ENCODE results near the gene GNB1L.

The GNB1L gene

GRCh38 chr22:19892257-19892879 is 37.7 kb upstream of the GNB1L start:
- peak; percentile 21 for ATAC-seq

GRCh38 chr22:19891317-19892256 is 36.9 kb upstream of the GNB1L start:
- ATAC-seq = peak; percentile 87
- TF ChIP-seq PATZ1 (CRISPR knock-in tag; IDR thresholded peaks at IDR 0.05; ENCODE audit: borderline replicate concordance) (peak; percentile 19; the same call in 1 of the 2 replicates), ESRRG (CRISPR knock-in tag; IDR thresholded peaks at IDR 0.05) (no peak), TCF4 (CRISPR knock-in tag; IDR thresholded peaks at IDR 0.05; ENCODE audit: borderline replicate concordance) (peak; percentile 74; the same call in 1 of the 2 replicates)

More at GRCh38 chr22:19892257-19892879, 37.7 kb upstream of the GNB1L start:
- TF ChIP-seq ESRRG (CRISPR knock-in tag; IDR thresholded peaks at IDR 0.05) (no peak), ARNTL (CRISPR knock-in tag; IDR thresholded peaks at IDR 0.05; ENCODE audit: borderline replicate concordance, low read depth) (no peak), CSRNP3 (CRISPR knock-in tag; IDR thresholded peaks at IDR 0.05) (no peak), ZNF70 (CRISPR knock-in tag; IDR thresholded peaks at IDR 0.05) (no peak)

GRCh38 chr22:19890502-19891316 is 36.0 kb upstream of the GNB1L start:
- no peak for TF ChIP-seq PATZ1 (CRISPR knock-in tag; IDR thresholded peaks at IDR 0.05; ENCODE audit: borderline replicate concordance)
- no peak for ATAC-seq

GRCh38 chr22:19889951-19890350 is 35.3 kb upstream of the GNB1L start:
- TF ChIP-seq ZFP3 (CRISPR knock-in tag; IDR thresholded peaks at IDR 0.05) (no peak), SNAI2 (CRISPR knock-in tag; IDR thresholded peaks at IDR 0.05) (no peak), POU6F1 (CRISPR knock-in tag; IDR thresholded peaks at IDR 0.05; ENCODE audit: borderline replicate concordance, low read depth) (no peak), ESRRG (CRISPR knock-in tag; IDR thresholded peaks at IDR 0.05) (no peak), CREB5 (CRISPR knock-in tag; IDR thresholded peaks at IDR 0.05; ENCODE audit: low read depth) (no peak), BACH2 (CRISPR knock-in tag; IDR thresholded peaks at IDR 0.05; ENCODE audit: borderline replicate concordance) (no peak), OSR1 (CRISPR knock-in tag; IDR thresholded peaks at IDR 0.05) (no peak), PATZ1 (CRISPR knock-in tag; IDR thresholded peaks at IDR 0.05; ENCODE audit: borderline replicate concordance) (no peak), ZNF565 (CRISPR knock-in tag; conservative IDR thresholded peaks at IDR 0.05; ENCODE audit: low read depth) (no peak), TOX (CRISPR knock-in tag; IDR thresholded peaks at IDR 0.05; ENCODE audit: borderline replicate concordance) (no peak), CSRNP3 (CRISPR knock-in tag; IDR thresholded peaks at IDR 0.05) (no peak)
- ATAC-seq = no peak

Data from SK-N-SH treated with all-trans-retinoic acid at 6 μM for 48 hours (cell line).